IMR-90 (cell line): Measurements from ENCODE around the gene CACNB2. TPM values are rescaled to one million over a fixed set of nuclear protein-coding genes. Genes with fewer than 3 reads are reported as not detected.

Source experiments
- ATAC-seq: fragments of 200-7000 bp; cut with Tn5 transposase; 2 replicates; pipeline ENCODE4 v1.9.1; 2020; ENCODE audit warnings: low read depth, mild to moderate bottlenecking, moderate library complexity
- BruUV-seq: library from RNA; stranded (reverse); fragments of 400-500 nt; replicated peaks from 2 replicates; lab custom pipeline; 2021; lab: Mats Ljungman, UMichigan
- CTCF ChIA-PET: fragments of 300-600 bp; formaldehyde crosslinking; extraction: SDS; loops from one replicate; lab custom pipeline; 2021; ENCODE audit warnings: antibody characterized with exemption; lab: Yijun Ruan, JAX
- POLR2A ChIA-PET: fragments of 300-600 bp; sonication (Branson Sonifier 250); formaldehyde crosslinking; loops from one replicate; lab custom pipeline; 2022; ENCODE audit warnings: antibody characterized with exemption; ENCODE audit not compliant: unreplicated experiment; lab: Charles Lee
- DNase-seq: peaks from one replicate; pipeline ENCODE4 v3.0.0; 2013
- H2AFZ ChIP-seq: replicated peaks from 2 replicates; pipeline ENCODE3; 2013; ENCODE audit warnings: low read length, mild to moderate bottlenecking; ENCODE audit not compliant: poor library complexity
- H2AK5ac ChIP-seq: 2 replicates; pipeline ENCODE4 v1.6.1; 2013; ENCODE audit warnings: low read depth, low read length, inconsistent platforms
- H2AK9ac ChIP-seq: replicated peaks from 2 replicates; pipeline ENCODE3; 2013; ENCODE audit warnings: mild to moderate bottlenecking, low read depth, low read length, moderate library complexity; ENCODE audit not compliant: poor library complexity
- H2BK120ac ChIP-seq: 2 replicates; pipeline ENCODE4 v1.6.1; 2013; ENCODE audit warnings: low read depth, low read length, inconsistent platforms
- H2BK15ac ChIP-seq: 3 replicates; pipeline ENCODE4 v1.6.1; 2013; ENCODE audit warnings: low read depth, low read length, inconsistent platforms
- H2BK20ac ChIP-seq: 2 replicates; pipeline ENCODE4 v1.6.1; 2013; ENCODE audit warnings: low read depth, mild to moderate bottlenecking, inconsistent platforms, low read length, moderate library complexity
- H2BK5ac ChIP-seq: 2 replicates; pipeline ENCODE4 v1.6.1; 2013; ENCODE audit warnings: mild to moderate bottlenecking, low read depth, low read length, inconsistent platforms; ENCODE audit not compliant: poor library complexity, severe bottlenecking
- H3K14ac ChIP-seq: replicated peaks from 2 replicates; pipeline ENCODE4 v1.6.1; 2013; ENCODE audit warnings: low read depth, low read length, inconsistent platforms
- H3K18ac ChIP-seq: 2 replicates; pipeline ENCODE4 v1.6.1; 2013; ENCODE audit warnings: low read depth, low read length, control low read depth
- H3K23ac ChIP-seq: 2 replicates; pipeline ENCODE4 v1.6.1; 2013; ENCODE audit warnings: low read depth, low read length, inconsistent platforms
- H3K27ac ChIP-seq: 2 replicates; pipeline ENCODE4 v1.5.1; 2013; ENCODE audit warnings: mild to moderate bottlenecking, control low read depth, low read length; ENCODE audit not compliant: insufficient read depth
- H3K27me3 ChIP-seq: 2 replicates; pipeline ENCODE4 v1.6.1; 2013; ENCODE audit warnings: low read length; ENCODE audit not compliant: control insufficient read depth, insufficient read depth
- H3K36me3 ChIP-seq: 2 replicates; pipeline ENCODE4 v1.6.1; 2013; ENCODE audit warnings: low read length, mixed read lengths; ENCODE audit not compliant: control insufficient read depth, insufficient read depth
- H3K4ac ChIP-seq: 2 replicates; pipeline ENCODE4 v1.6.1; 2013; ENCODE audit warnings: low read depth, low read length, inconsistent platforms
- H3K4me1 ChIP-seq: 2 replicates; pipeline ENCODE4 v1.6.1; 2013; ENCODE audit warnings: low read length, mixed read lengths; ENCODE audit not compliant: control insufficient read depth, insufficient read depth
- H3K4me2 ChIP-seq: 2 replicates; pipeline ENCODE4 v1.6.1; 2013; ENCODE audit warnings: low read depth, mild to moderate bottlenecking, control low read depth, low read length, moderate library complexity
- H3K4me3 ChIP-seq: 2 replicates; pipeline ENCODE4 v1.5.1; 2013; ENCODE audit warnings: low read depth, mild to moderate bottlenecking, control low read depth, low read length, moderate library complexity; ENCODE audit not compliant: insufficient read depth
- H3K56ac ChIP-seq: 2 replicates; pipeline ENCODE4 v1.6.1; 2013; ENCODE audit warnings: low read length, inconsistent platforms; ENCODE audit not compliant: insufficient read depth; ENCODE audit errors: extremely low read depth
- H3K79me1 ChIP-seq, 2 experiments: 2 replicates each; pipeline ENCODE4 v1.6.1; 2013; ENCODE audit warnings: low read length in 2 of 2, inconsistent platforms in 1 of 2, low read depth in 1 of 2
- H3K9ac ChIP-seq: 2 replicates; pipeline ENCODE4 v1.6.1; 2013; ENCODE audit warnings: low read depth, low read length, control low read depth
- H3K9me1 ChIP-seq: 2 replicates; pipeline ENCODE4 v1.6.1; 2013; ENCODE audit warnings: low read length, inconsistent platforms; ENCODE audit not compliant: insufficient read depth
- H3K9me3 ChIP-seq: 2 replicates; pipeline ENCODE4 v1.6.1; 2013; ENCODE audit warnings: low read length; ENCODE audit not compliant: control insufficient read depth, insufficient read depth
- H4K20me1 ChIP-seq: 2 replicates; pipeline ENCODE4 v1.6.1; 2013; ENCODE audit warnings: low read length, inconsistent platforms; ENCODE audit not compliant: insufficient read depth
- H4K5ac ChIP-seq: 2 replicates; pipeline ENCODE4 v1.6.1; 2013; ENCODE audit warnings: mild to moderate bottlenecking, low read depth, low read length, control low read depth
- H4K8ac ChIP-seq, 2 experiments: 2 replicates each; pipeline ENCODE4 v1.6.1; 2013; ENCODE audit warnings: low read depth in 2 of 2, low read length in 2 of 2, control low read depth in 1 of 2, inconsistent platforms in 1 of 2
- H4K91ac ChIP-seq: 2 replicates; pipeline ENCODE4 v1.6.1; 2013; ENCODE audit warnings: low read depth, low read length, inconsistent platforms; ENCODE audit not compliant: insufficient read depth
- CEBPB ChIP-seq: IDR thresholded peaks from 2 replicates; pipeline ENCODE4 v1.6.1; 2012; ENCODE audit warnings: low read depth, low read length, improper control_type of control experiment
- RCOR1 ChIP-seq: IDR thresholded peaks from 2 replicates; pipeline ENCODE4 v1.6.1; 2012; ENCODE audit warnings: mild to moderate bottlenecking, low read length, improper control_type of control experiment; ENCODE audit not compliant: insufficient replicate concordance
- WGBS, 2 experiments: methylation state at CpG; one replicate each; pipeline versions ENCODE4 v1.1.5 to v1.1.7; 2013; ENCODE audit warnings: missing lambda C conversion rate in 2 of 2; ENCODE audit not compliant: insufficient read length in 1 of 2; ENCODE audit errors: extremely low coverage in 2 of 2; 5-methylcytosine and 5-hydroxymethylcytosine counted together
- dilution Hi-C: fragments of 300-500 bp; cut with HindIII; formaldehyde crosslinking; loops from one replicate; pipeline ENCODE4 v1.14.3; 2018; ENCODE audit warnings: low sequenced_read_pairs; ENCODE audit not compliant: unreplicated experiment
- in situ Hi-C: fragments of 300-500 bp; cut with MboI; formaldehyde crosslinking; loops from 3 replicates; pipeline ENCODE4 v1.14.3; 2019; ENCODE audit warnings: low sequenced_read_pairs, inconsistent platforms, mixed read lengths
- intact Hi-C: fragments of 100-400 bp; cut with micrococcal nuclease; formaldehyde crosslinking; loops from 2 replicates; pipeline ENCODE4 v1.10.0; 2022
- polyA plus RNA-seq, 3 experiments: library from polyadenylated mRNA; depleted of rRNA; stranded (reverse); fragments of >200 nt; gene quantifications; 2 replicates each; pipeline ENCODE4 v1.2.3, GENCODE V29; 2012; ENCODE audit warnings: low replicate concordance in 1 of 3
- total RNA-seq: library from RNA; depleted of rRNA; stranded (reverse); fragments of >200 nt; gene quantifications from 2 replicates; pipeline ENCODE4 v1.2.3, GENCODE V29; 2012

Gene CACNB2
- total and polyA plus RNA-seq, 2 of the 4 experiments (the other 2 are of a cell fraction): 0.36 TPM

DNA sequence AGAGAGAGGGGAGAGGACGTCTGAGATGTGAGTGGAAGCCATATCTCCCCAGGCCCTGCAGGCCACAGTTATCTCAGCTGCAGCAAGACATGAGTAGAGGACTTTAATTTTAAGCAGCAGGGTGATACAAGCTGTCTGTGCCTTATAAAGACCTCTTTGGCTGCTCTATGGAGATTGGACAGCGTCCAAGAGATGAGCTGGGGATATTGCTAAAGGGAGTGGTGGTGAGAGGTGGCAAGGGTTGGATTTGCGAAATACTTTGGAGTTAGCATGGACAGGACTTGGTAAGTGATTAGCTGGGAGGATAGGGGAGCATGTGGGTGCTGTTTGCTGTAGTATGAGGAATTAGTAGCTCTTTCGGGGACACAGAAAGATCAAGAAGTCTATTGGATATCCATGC lies 191.8 kb downstream of the CACNB2 start:
- no TSS peak for BruUV-seq
- intact Hi-C loops: loop anchor here (5.0 kb wide), 1 partner anchor 35 kb away; no protein-coding TSS in a partner anchor
- Histone ChIP-seq H3K4me3 (no peak overlapping the region), H4K5ac (no peak overlapping the region), H2BK120ac (no peak overlapping the region), H3K36me3 (no peaks in the 10 kb centered on the region), H3K9me1 (no peaks in the 10 kb centered on the region), H3K14ac (no peak overlapping the region), H4K20me1 (no peaks in the 10 kb centered on the region), H3K9ac (no peak overlapping the region), H3K9me3 (no peaks in the 10 kb centered on the region; the same call in 1 of the 2 replicates), H3K4me1 (peaks cover 6% of the 10 kb centered on the region), H3K56ac (no peak overlapping the region), H3K79me1 (no peaks in the 10 kb centered on the region), H2BK5ac (no peak overlapping the region), H2AFZ (no peak overlapping the region), H3K18ac (no peak overlapping the region), H3K27ac (no peak overlapping the region), H3K27me3 (no peaks in the 10 kb centered on the region), H3K23ac (no peak overlapping the region), H4K8ac (no peak overlapping the region), H2AK9ac (no peak overlapping the region), H2BK15ac (no peak overlapping the region), H2BK20ac (no peak overlapping the region), H4K91ac (no peak overlapping the region), H3K4me2 (no peak overlapping the region), H2AK5ac (no peak overlapping the region), H3K4ac (no peak overlapping the region; the same call in 1 of the 2 replicates)
- DNase-seq (no peak), ATAC-seq (no peak)
- in situ Hi-C loops: no loop called here
- no CpG with 5 or more reads among the region's 4 CpGs for WGBS, 2 experiments
- POLR2A ChIA-PET: no interaction called here
- CTCF ChIA-PET: interaction anchor here (0.6 kb wide), 1 partner anchor 181 kb away, joined by 6 read pairs; no protein-coding TSS in a partner anchor
- peak; percentile 22; the same call in 1 of the 2 replicates for TF ChIP-seq CEBPB
- no peak for TF ChIP-seq RCOR1
- dilution Hi-C loops: no loop called here
